Esophagus squamous epithelium (tissue), 5 donors: ENCODE data around the gene TRABD2B. TPM values are rescaled to one million over a fixed set of nuclear protein-coding genes. Genes with fewer than 3 reads are reported as not detected.

Source experiments
- DNase-seq: peaks from one replicate; lab custom pipeline; 2025; lab: John Stamatoyannopoulos, UW
- H3K27ac ChIP-seq, 4 donors: fragments of 200-600 bp; sonication (generic); one replicate each; pipeline ENCODE4 v1.5.1; 2016 to 2019; ENCODE audit warnings: mild to moderate bottlenecking in 1 of 4
- H3K27me3 ChIP-seq, 4 donors: fragments of 200-600 bp; sonication (generic); 1 replicate in 3 of 4; 2 replicates in 1 of 4; pipeline versions ENCODE4 v1.5.1 to v1.6.0; 2017 to 2021; ENCODE audit warnings: antibody characterized with exemption in 1 of 4
- H3K36me3 ChIP-seq, 3 donors: fragments of 200-600 bp; sonication (generic); one replicate each; pipeline ENCODE4 v1.5.1; 2016 to 2019
- H3K4me1 ChIP-seq, 3 donors: fragments of 200-600 bp; sonication (generic); one replicate each; pipeline ENCODE4 v1.5.1; 2017 to 2019
- H3K4me3 ChIP-seq, 4 donors: fragments of 200-600 bp; sonication (generic); 1 replicate in 3 of 4; 2 replicates in 1 of 4; pipeline ENCODE4 v1.5.1; 2016 to 2019; ENCODE audit warnings: mild to moderate bottlenecking in 2 of 4, moderate library complexity in 1 of 4
- H3K9me3 ChIP-seq, 3 donors: fragments of 200-600 bp; sonication (generic); one replicate each; pipeline ENCODE4 v1.5.1; 2016 to 2019
- CTCF ChIP-seq, 6 experiments: fragments of 450-650 bp in 4 of 6; fragments of 200-600 bp in 2 of 6; sonication (generic) in 2 of 6; IDR thresholded peaks; one replicate each; pipeline ENCODE4 v1.5.1; 2016 to 2019; ENCODE audit warnings: antibody characterized with exemption in 6 of 6, mild to moderate bottlenecking in 4 of 6, moderate library complexity in 4 of 6
- POLR2A ChIP-seq, 4 donors: fragments of 450-650 bp; IDR thresholded peaks; one replicate each; pipeline ENCODE4 v1.6.1; 2017; ENCODE audit warnings: antibody characterized with exemption in 4 of 4, mild to moderate bottlenecking in 4 of 4, moderate library complexity in 3 of 4
- WGBS, 2 donors: methylation state at CpG; one replicate each; pipeline ENCODE4 v1.1.5; 2018; 5-methylcytosine and 5-hydroxymethylcytosine counted together
- intact Hi-C: fragments of 100-400 bp; cut with DNase I; formaldehyde crosslinking; loops from one replicate; pipeline ENCODE4 v1.15.0; 2022
- total RNA-seq, 4 donors: library from RNA; depleted of rRNA; stranded (reverse); fragments of >200 nt; gene quantifications; one replicate each; pipeline ENCODE4 v1.1.0, GENCODE V29; 2016
- donor health status: DM: yes; HTN: yes; CAD: no.

The TRABD2B gene
- total RNA-seq, 4 donors from 2014 or later = 0.26 to 1.7 (median 0.50) TPM

DNA sequence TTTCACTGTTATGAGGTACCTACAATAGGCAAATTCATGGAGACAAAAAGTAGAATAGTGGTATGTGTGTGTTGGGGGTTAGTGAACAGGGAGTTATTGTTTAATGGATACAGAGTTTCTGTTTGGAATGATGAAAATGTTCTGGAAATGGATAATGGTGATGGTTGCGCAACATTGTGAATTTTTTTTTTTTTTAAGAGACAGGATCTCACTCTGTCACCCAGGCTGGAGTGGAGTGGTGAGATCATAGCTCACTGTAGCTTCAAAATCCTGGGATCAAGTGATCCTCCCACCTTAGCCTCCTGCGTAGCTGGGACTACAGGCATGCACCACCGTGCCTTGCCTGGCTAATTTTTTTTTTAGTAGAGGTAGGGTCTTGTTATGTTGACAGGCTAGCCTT is 34.5 kb upstream of the TRABD2B start:
- Histone ChIP-seq H3K4me3 (no peak overlapping the region), H3K4me1 (peaks cover 0 to 2% (median 0%) of the 10 kb centered on the region in 3 donors), H3K27me3 (peaks cover 0 to 14% (median 0%) of the 10 kb centered on the region in 4 donors), H3K27ac (no peak overlapping the region), H3K36me3 (no peaks in the 10 kb centered on the region), H3K9me3 (no peaks in the 10 kb centered on the region)
- DNase-seq = no peak
- no peak for TF ChIP-seq CTCF (IDR thresholded peaks at IDR 0.05)
- TF ChIP-seq POLR2A (IDR thresholded peaks at IDR 0.05) = no peak
- intact Hi-C loops = no loop called here
- WGBS, 2 donors = 74 to 76% methylated on average over 3 of the region's 3 CpGs

GRCh38 chr1:48030696-48031365 is 33.6 kb upstream of the TRABD2B start:
- H3K4me1 ChIP-seq = peaks cover 0 to 10% (median 0%) of the 10 kb centered on the region in 3 donors
- 79 to 93% methylated on average over 3 to 4 of the region's 4 CpGs for WGBS, 2 donors
- intact Hi-C loops = no loop called here
- DNase-seq = no peak
- peaks cover 0 to 9% (median 0%) of the 10 kb centered on the region in 4 donors for H3K27me3 ChIP-seq
- H3K36me3 ChIP-seq = no peaks in the 10 kb centered on the region
- no peak overlapping the region for H3K4me3 ChIP-seq
- TF ChIP-seq CTCF (IDR thresholded peaks at IDR 0.05) (no peak), POLR2A (IDR thresholded peaks at IDR 0.05) (no peak)
- H3K27ac ChIP-seq = no peak overlapping the region
- H3K9me3 ChIP-seq = no peaks in the 10 kb centered on the region

DNA sequence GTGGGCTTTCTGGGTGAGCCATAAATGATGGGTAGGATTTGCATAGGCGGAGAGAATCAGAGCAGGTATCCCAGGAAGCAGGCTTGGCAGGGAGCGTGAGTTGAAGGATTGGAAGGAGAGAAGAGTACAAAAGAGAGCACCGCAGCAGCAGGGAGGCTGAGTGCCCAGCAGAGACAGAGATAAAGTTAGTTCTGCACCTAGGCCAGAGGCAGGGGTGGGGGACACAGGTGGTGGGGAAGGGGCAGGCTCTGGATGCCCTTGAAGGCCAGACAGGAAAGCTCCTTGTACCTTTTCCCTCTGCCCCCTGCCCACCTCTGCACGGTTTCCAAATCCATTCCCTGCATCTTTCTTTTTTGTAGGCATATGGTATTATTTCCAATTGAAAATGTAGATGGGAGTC is 33.0 kb upstream of the TRABD2B start:
- H3K4me3 ChIP-seq = no peak overlapping the region
- peaks cover 0 to 15% (median 0%) of the 10 kb centered on the region in 3 donors for H3K4me1 ChIP-seq
- H3K36me3 ChIP-seq = no peaks in the 10 kb centered on the region
- WGBS, 2 donors = 79 to 88% methylated on average over 4 of the region's 4 CpGs
- intact Hi-C loops = no loop called here
- peaks cover 0 to 9% (median 0%) of the 10 kb centered on the region in 4 donors for H3K27me3 ChIP-seq
- no peaks in the 10 kb centered on the region for H3K9me3 ChIP-seq
- TF ChIP-seq CTCF (IDR thresholded peaks at IDR 0.05) (no peak), POLR2A (IDR thresholded peaks at IDR 0.05) (no peak)
- H3K27ac ChIP-seq = no peak overlapping the region
- no peak for DNase-seq

GRCh38 chr1:48028218-48029069 is 31.3 kb upstream of the TRABD2B start:
- no peak overlapping the region for H3K27ac ChIP-seq
- WGBS, 2 donors = 80 to 84% methylated on average over 12 of the region's 12 CpGs
- peaks cover 0 to 21% (median 0%) of the 10 kb centered on the region in 3 donors for H3K4me1 ChIP-seq
- TF ChIP-seq POLR2A (IDR thresholded peaks at IDR 0.05) (no peak), CTCF (IDR thresholded peaks at IDR 0.05) (no peak)
- no peaks in the 10 kb centered on the region for H3K9me3 ChIP-seq
- no peak for DNase-seq
- no peak overlapping the region for H3K4me3 ChIP-seq
- peaks cover 0 to 6% (median 0%) of the 10 kb centered on the region in 4 donors for H3K27me3 ChIP-seq
- no peaks in the 10 kb centered on the region for H3K36me3 ChIP-seq
- intact Hi-C loops = no loop called here

- no peak for TF ChIP-seq POLR2A (IDR thresholded peaks at IDR 0.05)
- TF ChIP-seq CTCF (IDR thresholded peaks at IDR 0.05) = no peak
- Histone ChIP-seq H3K4me3 (no peak overlapping the region), H3K4me1 (peaks cover 0 to 21% (median 0%) of the 10 kb centered on the region in 3 donors), H3K27me3 (no peaks in the 10 kb centered on the region), H3K9me3 (no peaks in the 10 kb centered on the region), H3K27ac (no peak overlapping the region), H3K36me3 (no peaks in the 10 kb centered on the region)
- no peak for DNase-seq
- 86 to 100% methylated on average over 1 to 2 of the region's 2 CpGs for WGBS, 2 donors
- intact Hi-C loops = no loop called here
Observed at GRCh38 chr1:48027533-48027835, 30.3 kb upstream of the TRABD2B start.
